K562 (cell line): Measurements from ENCODE around the gene UROD. TPM values are rescaled to one million over a fixed set of nuclear protein-coding genes. Genes with fewer than 3 reads are reported as not detected.
A peak's percentile ranks its signal among the peaks of the same experiment; 100 is the strongest.

Source experiments
- ATAC-seq: fragments of 200-7000 bp; cut with Tn5 transposase; 3 replicates; pipeline ENCODE4 v1.9.1; 2020; ENCODE audit warnings: moderate library complexity
- BruUV-seq: library from RNA; stranded (reverse); fragments of 400-500 nt; replicated peaks from 2 replicates; lab custom pipeline; 2021; lab: Mats Ljungman, UMichigan
- CTCF ChIA-PET: fragments of 300-600 bp; formaldehyde crosslinking; extraction: SDS; loops from one replicate; lab custom pipeline; 2021; ENCODE audit warnings: low intra/inter-chr PET ratio; lab: Yijun Ruan, JAX
- POLR2A ChIA-PET: fragments of 300-600, 350-650 bp; sonication (Branson Sonifier 250); formaldehyde crosslinking; extraction: SDS; loops from one replicate; lab custom pipeline; 2021; ENCODE audit warnings: antibody characterized with exemption, inconsistent platforms; lab: Yijun Ruan, JAX
- DNase-seq, 4 experiments: peaks; one replicate each; pipeline versions ENCODE4 v3.0.0 to v3.0.0-alpha.2; 2011 to 2018; ENCODE audit warnings: low spot score in 3 of 4, mixed read lengths in 3 of 4; ENCODE audit errors: extremely low read depth in 1 of 4
- FAIRE-seq: peaks from 2 replicates; lab custom pipeline; 2011; peaks lifted over from hg19 to GRCh38; lab: Jason Lieb, UNC
- H2AFZ ChIP-seq: 2 replicates; pipeline ENCODE4 v1.6.0; 2011; ENCODE audit warnings: low read depth, low read length, control low read depth, inconsistent platforms
- H3K27ac ChIP-seq: fragments of 200-600 bp; 3 replicates; pipeline ENCODE4 v1.8.0; 2011; ENCODE audit warnings: low read depth, mild to moderate bottlenecking, control low read depth, inconsistent platforms, low read length, moderate library complexity, mixed read lengths; ENCODE audit errors: extremely low read depth
- H3K27me3 ChIP-seq, 2 experiments: fragments of 300-600 bp in 1 of 2; 2 replicates in 1 of 2; 3 replicates in 1 of 2; pipeline versions ENCODE4 v1.6.0 to v1.8.0; 2011; ENCODE audit warnings: inconsistent platforms in 2 of 2, low read length in 2 of 2, mild to moderate bottlenecking in 1 of 2, mixed read lengths in 1 of 2, moderate library complexity in 1 of 2; ENCODE audit not compliant: control insufficient read depth in 2 of 2, insufficient read depth in 2 of 2
- H3K36me3 ChIP-seq: fragments of 300-600 bp; 3 replicates; pipeline ENCODE4 v1.8.0; 2011; ENCODE audit warnings: mild to moderate bottlenecking, low read length, inconsistent platforms; ENCODE audit not compliant: control insufficient read depth, insufficient read depth
- H3K4me1 ChIP-seq, 2 experiments: fragments of 200-600 bp in 1 of 2; replicated peaks in 1 of 2; 2 replicates in 1 of 2; 3 replicates in 1 of 2; pipeline versions ENCODE4 v1.5.1 to v1.8.0; 2011; ENCODE audit warnings: inconsistent platforms in 2 of 2, low read length in 2 of 2, mild to moderate bottlenecking in 1 of 2, mixed read lengths in 1 of 2, moderate library complexity in 1 of 2; ENCODE audit not compliant: control insufficient read depth in 2 of 2, insufficient read depth in 2 of 2
- H3K4me2 ChIP-seq: 2 replicates; pipeline ENCODE4 v1.6.1; 2011; ENCODE audit warnings: low read length, control low read depth, inconsistent platforms, mixed read lengths; ENCODE audit not compliant: insufficient read depth
- H3K4me3 ChIP-seq: fragments of 200-600 bp; sonication (generic), shearing (Covaris generic); 2 replicates; pipeline ENCODE4 v1.5.1; 2016; ENCODE audit warnings: control low read depth, inconsistent platforms
- H3K79me2 ChIP-seq: fragments of 200-600 bp; 3 replicates; pipeline ENCODE4 v1.8.0; 2011; ENCODE audit warnings: low read length, inconsistent platforms; ENCODE audit not compliant: control insufficient read depth, insufficient read depth
- H3K9ac ChIP-seq, 2 experiments: 2 replicates each; pipeline versions ENCODE4 v1.6.0 to v1.6.1; 2011; ENCODE audit warnings: low read depth in 2 of 2, low read length in 2 of 2, control low read depth in 1 of 2, inconsistent platforms in 1 of 2, mild to moderate bottlenecking in 1 of 2, mixed read lengths in 1 of 2; ENCODE audit not compliant: insufficient read depth in 1 of 2
- H3K9me1 ChIP-seq: one replicate; pipeline ENCODE4 v1.6.0; 2011; ENCODE audit warnings: inconsistent platforms, mild to moderate bottlenecking, low read length, moderate library complexity; ENCODE audit not compliant: control insufficient read depth, insufficient read depth
- H3K9me3 ChIP-seq: replicated peaks from 2 replicates; pipeline ENCODE4 v1.5.1; 2011; ENCODE audit warnings: low read depth, low read length, inconsistent platforms; ENCODE audit not compliant: control insufficient read depth, insufficient read depth
- H4K20me1 ChIP-seq: replicated peaks from 2 replicates; pipeline ENCODE4 v1.6.1; 2011; ENCODE audit warnings: low read length, inconsistent platforms, mixed read lengths; ENCODE audit not compliant: control insufficient read depth, insufficient read depth
- CTCF ChIP-seq, 3 experiments: IDR thresholded peaks in 2 of 3; conservative IDR thresholded peaks in 1 of 3; 2 replicates each; pipeline ENCODE4 v1.5.1; 2011 to 2012; ENCODE audit warnings: low read length in 3 of 3, mild to moderate bottlenecking in 3 of 3, control low read depth in 2 of 3, improper control_type of control experiment in 1 of 3, inconsistent platforms in 1 of 3, low read depth in 1 of 3, mixed read lengths in 1 of 3, moderate library complexity in 1 of 3; ENCODE audit not compliant: insufficient read depth in 2 of 3
- DPF2 ChIP-seq: fragments of 450-650 bp; IDR thresholded peaks from 2 replicates; pipeline ENCODE4 v1.6.1; 2016
- ILF3 ChIP-seq: fragments of 450-650 bp; IDR thresholded peaks from 2 replicates; pipeline ENCODE4 v1.6.1; 2018; ENCODE audit warnings: antibody characterized with exemption, mild to moderate bottlenecking, moderate library complexity, borderline replicate concordance
- KDM1A ChIP-seq, 2 experiments: fragments of 450-650 bp; IDR thresholded peaks; 2 replicates each; pipeline ENCODE4 v1.6.1; 2016; ENCODE audit warnings: mild to moderate bottlenecking in 2 of 2
- MLLT1 ChIP-seq, 2 experiments: fragments of 450-650 bp; IDR thresholded peaks; 2 replicates each; pipeline ENCODE4 v1.6.1; 2016
- MYC ChIP-seq, 2 experiments: fragments of 250-450 bp in 1 of 2; sonication (Bioruptor Pico) in 1 of 2; IDR thresholded peaks; 2 replicates each; pipeline versions ENCODE4 v1.5.1 to v1.6.1; 2012 to 2021; ENCODE audit warnings: low read depth in 2 of 2, borderline replicate concordance in 1 of 2, improper control_type of control experiment in 1 of 2, low read length in 1 of 2, mild to moderate bottlenecking in 1 of 2, moderate library complexity in 1 of 2
- PHF8 ChIP-seq: fragments of 200-600 bp; sonication (generic); IDR thresholded peaks from 2 replicates; pipeline ENCODE4 v1.6.1; 2012; ENCODE audit warnings: mixed run types, mild to moderate bottlenecking, inconsistent platforms, low read length, moderate library complexity, borderline replicate concordance
- POLR2AphosphoS2 ChIP-seq: IDR thresholded peaks from 2 replicates; pipeline ENCODE4 v1.6.1; 2012; ENCODE audit warnings: low read length, improper control_type of control experiment
- SP2 ChIP-seq: IDR thresholded peaks from 2 replicates; pipeline ENCODE4 v1.6.1; 2011; ENCODE audit warnings: mild to moderate bottlenecking, low read depth, low read length, moderate library complexity; ENCODE audit not compliant: poor library complexity, severe bottlenecking; ENCODE audit errors: extremely low read depth
- TSHZ1 ChIP-seq: fragments of 250-450 bp; sonication (Bioruptor Pico); IDR thresholded peaks from 2 replicates; pipeline ENCODE4 v1.4.0; 2020; ENCODE audit warnings: mild to moderate bottlenecking, moderate library complexity
- ZBTB12 ChIP-seq: fragments of 250-450 bp; sonication (Bioruptor Pico); IDR thresholded peaks from 2 replicates; pipeline ENCODE4 v1.4.0; 2020
- WGBS: fragments of 100-300 bp; shearing (Covaris generic); methylation state at CpG from one replicate; pipeline ENCODE4 v1.1.6; 2016; ENCODE audit warnings: low coverage, mixed read lengths; ENCODE audit not compliant: insufficient coverage; ENCODE audit errors: missing lambda C conversion rate; 5-methylcytosine and 5-hydroxymethylcytosine counted together
- in situ Hi-C: fragments of 300-500 bp; cut with MboI; formaldehyde crosslinking; loops from 4 replicates; pipeline ENCODE4 v1.15.0; 2018; ENCODE audit warnings: inconsistent platforms, mixed read lengths
- intact Hi-C: fragments of 100-400 bp; cut with micrococcal nuclease; formaldehyde crosslinking; loops from 2 replicates; pipeline ENCODE4 v1.14.2; 2022
- polyA plus RNA-seq, 8 experiments: library from polyadenylated mRNA; depleted of rRNA in 4 of 8; stranded (reverse) in 5 of 8; unstranded in 3 of 8; fragments of >200 nt; fragmentation: Nextera tagmentation in 2 of 8; fragmentation: Illumina TruSeq in 1 of 8; extraction: Ambion mirVana in 2 of 8; extraction: Trizol in 1 of 8; gene quantifications; 2 replicates each; pipeline versions ENCODE4 v1.2.1 to v1.2.3, GENCODE V29; 2011 to 2014; ENCODE audit warnings: inconsistent platforms in 1 of 8, missing spikeins in 1 of 8
- total RNA-seq, 7 experiments: library from RNA; depleted of rRNA in 6 of 7; stranded (reverse); fragments of >200 nt in 6 of 7; fragmentation: Illumina TruSeq in 2 of 7; extraction: Trizol in 2 of 7; gene quantifications; 2 replicates each; pipeline versions ENCODE4 v1.2.1 to v1.2.3, GENCODE V29; 2011 to 2021; ENCODE audit warnings: low replicate concordance in 1 of 7

Gene UROD
- total and polyA plus RNA-seq, 9 of the 15 experiments (the other 6 are each of a cell fraction or from before 2014, with no cell fraction given), result 533 to 2,933 (median 1,100) TPM

GRCh38 chr1:45040297-45040696, 28.2 kb downstream of the UROD start (continued):
- TF ChIP-seq CTCF (IDR thresholded peaks at IDR 0.05 in 2 of 3, conservative IDR thresholded peaks at IDR 0.05 in 1 of 3; ENCODE audit: insufficient read depth in 2 of 3, low read depth in 1 of 3, low read length in 3 of 3) (peak in 1 of 3 experiments; percentile 14; a peak in 1 of 6 replicates), MLLT1 (IDR thresholded peaks at IDR 0.05) (no peak)

- H3K9ac ChIP-seq, result no peak overlapping the region
- CTCF ChIA-PET, result no interaction called here
- H3K9me3 ChIP-seq, result no peaks in the 10 kb centered on the region
- 17% methylated on average over 5 of the region's 5 CpGs for WGBS
- no peak overlapping the region for H3K27ac ChIP-seq
- intact Hi-C loops (no loop called here), in situ Hi-C loops (no loop called here)
- no peaks in the 10 kb centered on the region for H3K9me1 ChIP-seq
- peaks cover 12 to 13% of the 10 kb centered on the region in 2 experiments for H3K4me1 ChIP-seq
- no peak for ATAC-seq
- FAIRE-seq, result no peak
- no peak overlapping the region for H3K4me3 ChIP-seq
- H2AFZ ChIP-seq, result no peak overlapping the region
- H3K27me3 ChIP-seq, result peaks cover 1 to 8% of the 10 kb centered on the region in 2 experiments; a peak in 2 of 5 replicates
- H3K36me3 ChIP-seq, result no peaks in the 10 kb centered on the region
- 0 out of 2 replicates have a peak, but pooled peaks cover 4% of the 10 kb centered on the region for H4K20me1 ChIP-seq
- no peaks in the 10 kb centered on the region for H3K79me2 ChIP-seq
- POLR2A ChIA-PET, result interaction anchor here (0.6 kb wide), 1 partner anchor 19 kb away, joined by 3 read pairs; no protein-coding TSS in a partner anchor
- no TSS peak for BruUV-seq
- no peak overlapping the region for H3K4me2 ChIP-seq
- DNase-seq, result no peak
- TF ChIP-seq POLR2AphosphoS2 (no peak), ZBTB12 (CRISPR knock-in tag) (no peak), MYC (IDR thresholded peaks at IDR 0.05; ENCODE audit: low read depth, low read length) (no peak), MYC (CRISPR knock-in tag; IDR thresholded peaks at IDR 0.05; ENCODE audit: borderline replicate concordance, low read depth) (no peak), KDM1A (IDR thresholded peaks at IDR 0.05) (no peak), SP2 (no peak), TSHZ1 (CRISPR knock-in tag) (no peak), PHF8 (no peak), DPF2 (no peak), ILF3 (no peak)
Measured at GRCh38 chr1:45043094-45043493, 31.0 kb downstream of the UROD start.
